SK-N-SH (cell line): ENCODE measurements around the gene PRDX1. TPM values are rescaled to one million over a fixed set of nuclear protein-coding genes. Genes with fewer than 3 reads are reported as not detected.

Experiments used
- CTCF ChIA-PET: fragments of 300-600, 350-600 bp; formaldehyde crosslinking; extraction: SDS; loops from one replicate; lab custom pipeline; 2021; lab: Yijun Ruan, JAX
- POLR2A ChIA-PET: fragments of 350-600 bp; sonication (Branson Sonifier 250); formaldehyde crosslinking; extraction: SDS; loops from one replicate; lab custom pipeline; 2020; ENCODE audit warnings: antibody characterized with exemption, inconsistent platforms; lab: Yijun Ruan, JAX
- DNase-seq: peaks from one replicate; pipeline ENCODE4 v3.0.0; 2012
- H2AFZ ChIP-seq: fragments of 200-600 bp; sonication (generic); 2 replicates; pipeline ENCODE4 v1.8.1; 2016; ENCODE audit warnings: antibody characterized with exemption, mild to moderate bottlenecking, low read depth
- H3F3A ChIP-seq: fragments of 200-600 bp; sonication (generic); replicated peaks from 2 replicates; pipeline ENCODE3; 2016; ENCODE audit warnings: antibody characterized with exemption, mild to moderate bottlenecking; ENCODE audit not compliant: insufficient read depth
- H3K27ac ChIP-seq, 2 experiments: fragments of 200-500 bp in 1 of 2; fragments of 200-600 bp in 1 of 2; sonication (Bioruptor generic) in 1 of 2; sonication (generic), shearing (Covaris generic) in 1 of 2; 2 replicates each; pipeline versions ENCODE4 v1.5.1 to v1.6.1; 2014 to 2016; ENCODE audit warnings: low read depth in 2 of 2, inconsistent platforms in 1 of 2, low read length in 1 of 2, mild to moderate bottlenecking in 1 of 2, mixed read lengths in 1 of 2
- H3K27me3 ChIP-seq: fragments of 200-600 bp; sonication (generic), shearing (Covaris generic); 2 replicates; pipeline ENCODE4 v1.6.1; 2016; ENCODE audit warnings: mixed run types; ENCODE audit not compliant: insufficient read depth
- H3K36me3 ChIP-seq, 2 experiments: fragments of 200-500 bp in 1 of 2; fragments of 200-600 bp in 1 of 2; sonication (Bioruptor generic) in 1 of 2; sonication (generic) in 1 of 2; replicated peaks in 1 of 2; 2 replicates each; pipeline versions ENCODE3 to v1.5.1; 2014 to 2016; ENCODE audit warnings: low read length in 1 of 2, mild to moderate bottlenecking in 1 of 2; ENCODE audit not compliant: insufficient read depth in 2 of 2, control insufficient read depth in 1 of 2
- H3K4me1 ChIP-seq, 2 experiments: fragments of 200-500 bp in 1 of 2; fragments of 200-600 bp in 1 of 2; sonication (Bioruptor generic) in 1 of 2; sonication (generic), shearing (Covaris generic) in 1 of 2; 2 replicates each; pipeline versions ENCODE4 v1.5.1 to v1.6.1; 2014 to 2016; ENCODE audit warnings: low read depth in 1 of 2, low read length in 1 of 2, mixed run types in 1 of 2; ENCODE audit not compliant: insufficient read depth in 2 of 2, control insufficient read depth in 1 of 2
- H3K4me2 ChIP-seq: fragments of 200-600 bp; sonication (generic), shearing (Covaris generic); 2 replicates; pipeline ENCODE4 v1.6.1; 2017; ENCODE audit warnings: mixed run types
- H3K4me3 ChIP-seq, 2 experiments: fragments of 200-500 bp in 1 of 2; fragments of 200-600 bp in 1 of 2; sonication (Bioruptor generic) in 1 of 2; sonication (generic), shearing (Covaris generic) in 1 of 2; 2 replicates each; pipeline versions ENCODE4 v1.5.1 to v1.8.1; 2014 to 2016; ENCODE audit warnings: low read depth in 2 of 2, inconsistent platforms in 1 of 2, low read length in 1 of 2, mild to moderate bottlenecking in 1 of 2, mixed read lengths in 1 of 2, moderate library complexity in 1 of 2
- H3K79me2 ChIP-seq: fragments of 200-600 bp; sonication (generic); 2 replicates; pipeline ENCODE4 v1.8.1; 2017; ENCODE audit warnings: mild to moderate bottlenecking; ENCODE audit not compliant: insufficient read depth
- H3K9ac ChIP-seq: fragments of 200-600 bp; sonication (generic); 2 replicates; pipeline ENCODE4 v1.6.1; 2017; ENCODE audit warnings: mixed run types
- H3K9me2 ChIP-seq: fragments of 200-600 bp; sonication (generic); 2 replicates; pipeline ENCODE4 v1.6.1; 2017; ENCODE audit warnings: mixed run types
- H3K9me3 ChIP-seq: fragments of 200-600 bp; sonication (generic); 2 replicates; pipeline ENCODE4 v1.6.1; 2017; ENCODE audit warnings: mixed run types, mild to moderate bottlenecking, moderate library complexity
- H4K20me1 ChIP-seq: fragments of 200-600 bp; sonication (generic); 2 replicates; pipeline ENCODE4 v1.6.1; 2017; ENCODE audit warnings: mild to moderate bottlenecking, mixed run types; ENCODE audit not compliant: insufficient read depth
- CHD2 ChIP-seq: fragments of 150-350 bp; IDR thresholded peaks from 2 replicates; pipeline ENCODE4 v1.6.1; 2018; ENCODE audit warnings: low read length; ENCODE audit not compliant: partially characterized antibody
- GABPA ChIP-seq: IDR thresholded peaks from 2 replicates; pipeline ENCODE4 v1.4.0; 2012; ENCODE audit warnings: low read depth, mild to moderate bottlenecking
- GATA2 ChIP-seq: sonication (generic); formaldehyde crosslinking; IDR thresholded peaks from 2 replicates; pipeline ENCODE4 v1.5.0; 2020; ENCODE audit warnings: mild to moderate bottlenecking, missing genetic modification reagents
- MXI1 ChIP-seq: IDR thresholded peaks from 2 replicates; pipeline ENCODE4 v1.6.1; 2012; ENCODE audit warnings: mild to moderate bottlenecking, low read depth, low read length, improper control_type of control experiment
- NRF1 ChIP-seq: IDR thresholded peaks from 2 replicates; pipeline ENCODE4 v1.6.1; 2012; ENCODE audit warnings: low read depth, mild to moderate bottlenecking, low read length
- POLR2AphosphoS5 ChIP-seq: IDR thresholded peaks from 2 replicates; pipeline ENCODE4 v1.6.1; 2012; ENCODE audit warnings: low read depth, low read length
- RAD21 ChIP-seq: IDR thresholded peaks from 2 replicates; pipeline ENCODE4 v1.6.1; 2012; ENCODE audit warnings: mild to moderate bottlenecking, low read length
- RCOR1 ChIP-seq: fragments of 150-350 bp; IDR thresholded peaks from 2 replicates; pipeline ENCODE4 v1.6.1; 2017; ENCODE audit warnings: antibody characterized with exemption, low read length
- REST ChIP-seq: IDR thresholded peaks from 2 replicates; pipeline ENCODE4 v1.6.1; 2012; ENCODE audit warnings: mild to moderate bottlenecking, low read depth, low read length, moderate library complexity
- RFX5 ChIP-seq: IDR thresholded peaks from 2 replicates; pipeline ENCODE4 v1.6.1; 2012; ENCODE audit warnings: mild to moderate bottlenecking, improper control_type of control experiment, low read length
- SMC3 ChIP-seq: IDR thresholded peaks from 2 replicates; pipeline ENCODE4 v1.6.1; 2012; ENCODE audit warnings: low read depth, low read length, improper control_type of control experiment
- TAF1 ChIP-seq: IDR thresholded peaks from 2 replicates; pipeline ENCODE4 v1.6.1; 2012; ENCODE audit warnings: low read depth, mild to moderate bottlenecking, low read length, moderate library complexity, borderline replicate concordance
- WGBS: methylation state at CpG from one replicate; pipeline ENCODE4 v1.1.6; 2017; ENCODE audit warnings: low lambda C conversion rate; 5-methylcytosine and 5-hydroxymethylcytosine counted together
- polyA plus RNA-seq, 3 experiments: library from polyadenylated mRNA; depleted of rRNA; stranded (reverse); fragments of >200 nt; gene quantifications; 2 replicates each; pipeline ENCODE4 v1.2.3, GENCODE V29; 2012
- TF ChIP-seq, protein P1 (sequence below): IDR thresholded peaks from 2 replicates; pipeline ENCODE4 v1.4.0; 2012; ENCODE audit warnings: low read depth, borderline replicate concordance
- TF ChIP-seq, protein P2 (sequence below): fragments of 150-350 bp; IDR thresholded peaks from 2 replicates; pipeline ENCODE4 v1.6.1; 2017; ENCODE audit warnings: antibody characterized with exemption, low read length, low read depth, borderline replicate concordance

Gene PRDX1
- polyA plus RNA-seq, 1 of the 3 experiments (the other 2 are of a cell fraction): 467 TPM

DNA sequence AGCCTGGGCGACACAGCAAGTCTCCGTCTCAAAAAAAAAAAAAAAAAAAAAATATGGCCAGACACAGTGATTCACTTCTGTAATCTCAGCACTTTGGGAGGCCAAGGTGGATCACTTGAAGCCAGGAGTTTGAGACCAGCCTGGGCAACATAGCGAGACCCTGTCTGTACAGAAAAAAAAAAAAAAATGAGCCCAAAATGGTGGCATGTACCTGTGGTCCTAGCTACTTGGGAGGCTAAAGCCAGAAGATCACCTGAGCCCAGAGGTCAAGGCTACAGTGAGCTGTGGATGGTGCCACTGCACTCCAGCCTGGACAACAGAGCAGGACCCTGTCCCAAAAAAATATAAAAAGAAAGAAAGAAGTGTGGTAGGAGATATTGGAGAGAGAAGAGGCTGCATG is 29.0 kb downstream of the PRDX1 start:
- no peaks in the 10 kb centered on the region for H4K20me1 ChIP-seq
- 72% methylated on average over 3 of the region's 3 CpGs for WGBS
- no peak overlapping the region for H3K27ac ChIP-seq
- no peak overlapping the region for H3K9ac ChIP-seq
- H3K79me2 ChIP-seq: no peaks in the 10 kb centered on the region
- no peak overlapping the region for H3K4me3 ChIP-seq
- POLR2A ChIA-PET: interaction anchor here (0.8 to 3.7 kb wide), 4 partner anchors 16 to 152 kb away, joined by 3 to 24 read pairs (median 4); partner anchors contain the start of genes MUTYH, NASP, PRDX1 and TOE1
- no peaks in the 10 kb centered on the region for H3K9me3 ChIP-seq
- H2AFZ ChIP-seq: no peak overlapping the region
- no peaks in the 10 kb centered on the region for H3K27me3 ChIP-seq
- H3K4me1 ChIP-seq: peaks cover 0 to 5% of the 10 kb centered on the region in 2 experiments; a peak in 2 of 4 replicates
- no peaks in the 10 kb centered on the region for H3F3A ChIP-seq
- CTCF ChIA-PET: interaction anchor here (0.7 to 7.9 kb wide), 32 partner anchors 12 to 663 kb away, joined by 3 to 158 read pairs (median 4); partner anchors contain the start of genes AKR1A1, HECTD3, HPDL and MUTYH
- H3K36me3 ChIP-seq: no peaks in the 10 kb centered on the region
- no peaks in the 10 kb centered on the region for H3K9me2 ChIP-seq
- H3K4me2 ChIP-seq: no peak overlapping the region
- TF ChIP-seq GATA2 (CRISPR knock-in tag): no peak
- TF ChIP-seq REST: no peak
- no peak for TF ChIP-seq CHD2
- no peak for TF ChIP-seq SMC3
- TF ChIP-seq POLR2AphosphoS5: no peak
- TF ChIP-seq, protein P1, sequence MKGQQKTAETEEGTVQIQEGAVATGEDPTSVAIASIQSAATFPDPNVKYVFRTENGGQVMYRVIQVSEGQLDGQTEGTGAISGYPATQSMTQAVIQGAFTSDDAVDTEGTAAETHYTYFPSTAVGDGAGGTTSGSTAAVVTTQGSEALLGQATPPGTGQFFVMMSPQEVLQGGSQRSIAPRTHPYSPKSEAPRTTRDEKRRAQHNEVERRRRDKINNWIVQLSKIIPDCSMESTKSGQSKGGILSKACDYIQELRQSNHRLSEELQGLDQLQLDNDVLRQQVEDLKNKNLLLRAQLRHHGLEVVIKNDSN: no peak
- no peak for TF ChIP-seq GABPA
- TF ChIP-seq NRF1: no peak
- no peak for TF ChIP-seq TAF1
- TF ChIP-seq RAD21: no peak
- no peak for TF ChIP-seq MXI1
- TF ChIP-seq RFX5: no peak
- TF ChIP-seq, protein P2, sequence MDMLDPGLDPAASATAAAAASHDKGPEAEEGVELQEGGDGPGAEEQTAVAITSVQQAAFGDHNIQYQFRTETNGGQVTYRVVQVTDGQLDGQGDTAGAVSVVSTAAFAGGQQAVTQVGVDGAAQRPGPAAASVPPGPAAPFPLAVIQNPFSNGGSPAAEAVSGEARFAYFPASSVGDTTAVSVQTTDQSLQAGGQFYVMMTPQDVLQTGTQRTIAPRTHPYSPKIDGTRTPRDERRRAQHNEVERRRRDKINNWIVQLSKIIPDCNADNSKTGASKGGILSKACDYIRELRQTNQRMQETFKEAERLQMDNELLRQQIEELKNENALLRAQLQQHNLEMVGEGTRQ: no peak
- TF ChIP-seq RCOR1: no peak
- DNase-seq: no peak
